UCSD-AML1 (cell line): Measurements from ENCODE around the gene RBM3.

Experiments
- DNase-seq: peaks from one replicate; lab custom pipeline; 2025; ENCODE audit not compliant: unreplicated experiment; lab: John Stamatoyannopoulos, UW

Gene RBM3

GRCh38 chrX:48617542-48618340, 43.5 kb downstream of the RBM3 start:
- DNase-seq: peak; percentile 37

GRCh38 chrX:48626401-48627298, 52.4 kb downstream of the RBM3 start:
- no peak for DNase-seq
